GM12878 (cell line): Measurements from ENCODE around the gene DDX5. TPM values are rescaled to one million over a fixed set of nuclear protein-coding genes. Genes with fewer than 3 reads are reported as not detected.
A peak's percentile ranks its signal among the peaks of the same experiment; 100 is the strongest.

Source experiments
- ATAC-seq: fragments of 200-7000 bp; cut with Tn5 transposase; 3 replicates; pipeline ENCODE4 v1.9.1; 2020; ENCODE audit warnings: mild to moderate bottlenecking, moderate library complexity
- BruUV-seq: library from RNA; stranded (reverse); fragments of 400-500 nt; replicated peaks from 2 replicates; lab custom pipeline; 2021; lab: Mats Ljungman, UMichigan
- CTCF ChIA-PET: fragments of 300-600 bp; sonication (Branson Sonifier 250); formaldehyde crosslinking; extraction: SDS; loops from one replicate; lab custom pipeline; 2021; ENCODE audit warnings: inconsistent platforms; lab: Yijun Ruan, JAX
- POLR2A ChIA-PET: fragments of 350-600 bp; formaldehyde crosslinking; extraction: SDS; loops from one replicate; lab custom pipeline; 2021; ENCODE audit warnings: inconsistent platforms; lab: Charles Lee
- RAD21 ChIA-PET: fragments of 300-600 bp; sonication (Branson Sonifier 250); formaldehyde crosslinking; loops from one replicate; lab custom pipeline; 2023; ENCODE audit warnings: antibody characterized with exemption; ENCODE audit not compliant: unreplicated experiment; lab: Charles Lee
- SMC1A ChIA-PET: fragments of 300-600 bp; sonication (Branson Sonifier 250); formaldehyde crosslinking; loops from one replicate; lab custom pipeline; 2023; ENCODE audit not compliant: unreplicated experiment, uncharacterized antibody; lab: Charles Lee
- DNase-seq: peaks from one replicate; pipeline ENCODE4 v3.0.0-alpha.2; 2011; ENCODE audit warnings: low read depth, low spot score
- FAIRE-seq: peaks from 3 replicates; lab custom pipeline; 2011; peaks lifted over from hg19 to GRCh38; lab: Jason Lieb, UNC
- H2AFZ ChIP-seq: 2 replicates; pipeline ENCODE4 v1.6.0; 2011; ENCODE audit warnings: low read depth, low read length, control low read depth; ENCODE audit not compliant: control insufficient read depth
- H3K27ac ChIP-seq: 2 replicates; pipeline ENCODE4 v1.5.1; 2011; ENCODE audit warnings: control low read depth; ENCODE audit not compliant: control insufficient read depth, insufficient read depth
- H3K27me3 ChIP-seq, 2 experiments: replicated peaks in 1 of 2; 2 replicates each; pipeline versions ENCODE4 v1.6.0 to v1.6.1; 2011; ENCODE audit warnings: low read length in 1 of 2; ENCODE audit not compliant: control insufficient read depth in 2 of 2, insufficient read depth in 2 of 2
- H3K36me3 ChIP-seq, 2 experiments: 2 replicates each; pipeline ENCODE4 v1.5.1; 2011; ENCODE audit warnings: low read length in 1 of 2; ENCODE audit not compliant: control insufficient read depth in 2 of 2, insufficient read depth in 2 of 2
- H3K4me1 ChIP-seq: 2 replicates; pipeline ENCODE4 v1.6.1; 2011; ENCODE audit warnings: mild to moderate bottlenecking, low read length, moderate library complexity, mixed read lengths; ENCODE audit not compliant: control insufficient read depth, insufficient read depth
- H3K4me2 ChIP-seq: 2 replicates; pipeline ENCODE4 v1.6.0; 2011; ENCODE audit warnings: control low read depth; ENCODE audit not compliant: control insufficient read depth, insufficient read depth
- H3K4me3 ChIP-seq: fragments of 200-600 bp; sonication (generic); 2 replicates; pipeline ENCODE4 v1.5.1; 2016
- H3K79me2 ChIP-seq: 2 replicates; pipeline ENCODE4 v1.6.0; 2011; ENCODE audit warnings: low read length; ENCODE audit not compliant: control insufficient read depth, insufficient read depth
- H3K9ac ChIP-seq: 2 replicates; pipeline ENCODE4 v1.8.0; 2011; ENCODE audit warnings: low read length, control low read depth, mixed read lengths; ENCODE audit not compliant: control insufficient read depth, insufficient read depth
- H3K9me3 ChIP-seq: replicated peaks from 3 replicates; pipeline ENCODE4 v1.5.1; 2011; ENCODE audit warnings: mild to moderate bottlenecking, low read length; ENCODE audit not compliant: control insufficient read depth, insufficient read depth
- H4K20me1 ChIP-seq: 2 replicates; pipeline ENCODE4 v1.6.0; 2011; ENCODE audit not compliant: control insufficient read depth, insufficient read depth
- BMI1 ChIP-seq: fragments of 450-650 bp; IDR thresholded peaks from 2 replicates; pipeline ENCODE4 v1.6.1; 2016; ENCODE audit warnings: mild to moderate bottlenecking, moderate library complexity, borderline replicate concordance
- BRCA1 ChIP-seq: IDR thresholded peaks from 2 replicates; pipeline ENCODE4 v1.6.1; 2011; ENCODE audit warnings: low read depth, low read length, improper control_type of control experiment
- EED ChIP-seq: sonication (generic); IDR thresholded peaks from 2 replicates; pipeline ENCODE4 v1.6.1; 2016; ENCODE audit warnings: antibody characterized with exemption, low read depth
- IKZF2 ChIP-seq, 2 experiments: fragments of 450-650 bp; IDR thresholded peaks; 2 replicates each; pipeline ENCODE4 v1.6.1; 2017; ENCODE audit warnings: mild to moderate bottlenecking in 2 of 2, moderate library complexity in 2 of 2
- MLLT1 ChIP-seq: fragments of 450-650 bp; IDR thresholded peaks from 2 replicates; pipeline ENCODE4 v1.6.1; 2016; ENCODE audit warnings: mild to moderate bottlenecking
- NBN ChIP-seq: fragments of 450-650 bp; IDR thresholded peaks from 2 replicates; pipeline ENCODE4 v1.6.1; 2016
- NFXL1 ChIP-seq: fragments of 450-650 bp; IDR thresholded peaks from 2 replicates; pipeline ENCODE4 v1.6.1; 2017; ENCODE audit warnings: antibody characterized with exemption, mild to moderate bottlenecking, borderline replicate concordance
- NFYB ChIP-seq: IDR thresholded peaks from 2 replicates; pipeline ENCODE4 v1.6.1; 2011; ENCODE audit warnings: low read depth, mild to moderate bottlenecking, low read length, improper control_type of control experiment, moderate library complexity; ENCODE audit not compliant: insufficient read depth
- RUNX3 ChIP-seq: IDR thresholded peaks from 2 replicates; pipeline ENCODE4 v1.6.1; 2012; ENCODE audit warnings: low read length, inconsistent platforms
- SMAD5 ChIP-seq: IDR thresholded peaks from 2 replicates; pipeline ENCODE4 v1.6.1; 2016; ENCODE audit warnings: antibody characterized with exemption, low read depth
- SP1 ChIP-seq: IDR thresholded peaks from one replicate; pipeline ENCODE4 v1.6.1; 2011; ENCODE audit warnings: low read depth, low read length
- SPI1 ChIP-seq: IDR thresholded peaks from 2 replicates; pipeline ENCODE4 v1.6.1; 2011; ENCODE audit warnings: low read depth, mild to moderate bottlenecking, low read length, moderate library complexity, borderline replicate concordance; ENCODE audit not compliant: insufficient read depth
- SUZ12 ChIP-seq: fragments of 200-600 bp; sonication (generic); IDR thresholded peaks from one replicate; pipeline ENCODE4 v1.6.1; 2018; ENCODE audit warnings: antibody characterized with exemption, mild to moderate bottlenecking; ENCODE audit not compliant: unreplicated experiment
- WGBS: methylation state at CpG from one replicate; pipeline ENCODE4 v1.1.6; 2016; ENCODE audit warnings: low lambda C conversion rate; ENCODE audit not compliant: insufficient replicate concordance, insufficient coverage; ENCODE audit errors: missing lambda C conversion rate; 5-methylcytosine and 5-hydroxymethylcytosine counted together
- in situ Hi-C: fragments of 300-500 bp; cut with MboI; formaldehyde crosslinking; loops from 9 replicates; pipeline ENCODE4 v1.14.3; 2018; ENCODE audit warnings: mixed read lengths
- intact Hi-C: fragments of 100-400 bp; cut with micrococcal nuclease; formaldehyde crosslinking; loops from one replicate; pipeline ENCODE4 v1.14.2; 2022; ENCODE audit not compliant: unreplicated experiment
- polyA plus RNA-seq, 11 experiments: library from polyadenylated mRNA; depleted of rRNA in 4 of 11; unstranded in 6 of 11; stranded (reverse) in 5 of 11; fragments of >200 nt; fragmentation: Nextera tagmentation in 4 of 11; fragmentation: Illumina TruSeq in 1 of 11; extraction: Ambion mirVana in 4 of 11; extraction: Trizol in 1 of 11; gene quantifications; 1 replicate in 1 of 11; 2 replicates in 10 of 11; pipeline versions ENCODE4 v1.2.1 to v1.2.3, GENCODE V29; 2011 to 2016; ENCODE audit warnings: inconsistent platforms in 2 of 11, missing spikeins in 2 of 11, low read depth in 1 of 11
- total RNA-seq, 4 experiments: library from RNA; depleted of rRNA in 3 of 4; stranded (reverse); fragments of >200 nt in 3 of 4; fragmentation: Illumina TruSeq in 1 of 4; extraction: Trizol in 1 of 4; gene quantifications; 2 replicates each; pipeline versions ENCODE4 v1.2.1 to v1.2.3, GENCODE V29; 2013 to 2021
- TF ChIP-seq, protein P1 (sequence below): fragments of 450-650 bp; IDR thresholded peaks from 2 replicates; pipeline ENCODE4 v1.6.1; 2017; ENCODE audit warnings: mild to moderate bottlenecking, moderate library complexity

DDX5 gene
- total and polyA plus RNA-seq, 10 of the 15 experiments (the other 5 are each of a cell fraction or from before 2014, with no cell fraction given), result 257 to 1,423 (median 719) TPM

GRCh38 chr17:64448665-64449512 lies 57.2 kb downstream of the DDX5 start, which contains the start of gene MILR1:
Gene MILR1 (plus strand): TSS chr17:64449115. CDS start chr17:64449169, 54 bp downstream.
- DNase-seq (peak; percentile 77), FAIRE-seq (no peak), ATAC-seq (peak; percentile 96)
- H2AFZ ChIP-seq, result peak within 1 kb of the TSS; percentile 70
- H3K9ac ChIP-seq, result peak within 1 kb of the TSS; percentile 3; the same call in 1 of the 2 replicates
- in situ Hi-C loops, result no loop called here
- 3% methylated on average over 10 of the region's 10 CpGs for WGBS
- no peaks in the 10 kb centered on the region for H3K79me2 ChIP-seq
- H3K27me3 ChIP-seq, result no peaks in the 10 kb centered on the region
- ChIA-PET CTCF (interaction anchor here (0.6 to 3.3 kb wide), 6 partner anchors 8 to 502 kb away, joined by 3 to 26 read pairs (median 4); no protein-coding TSS in a partner anchor), POLR2A (interaction anchor here (0.5 to 1.5 kb wide), 5 partner anchors 16 to 277 kb away, joined by 3 to 5 read pairs (median 3); no protein-coding TSS in a partner anchor), RAD21 (interaction anchor here (0.6 to 1.8 kb wide), 4 partner anchors 29 to 1919 kb away, joined by 3 to 4 read pairs (median 4); partner anchors contain the start of gene POLG2), SMC1A (interaction anchor here (0.8 to 1.2 kb wide), 6 partner anchors 8 to 170 kb away, joined by 3 to 7 read pairs (median 4); no protein-coding TSS in a partner anchor)
- no peaks in the 10 kb centered on the region for H3K36me3 ChIP-seq
- no TSS peak for BruUV-seq
- H3K27ac ChIP-seq, result peak within 1 kb of the TSS; percentile 64
- H3K9me3 ChIP-seq, result no peaks in the 10 kb centered on the region
- peaks cover 4% of the 10 kb centered on the region for H3K4me1 ChIP-seq
- H3K4me3 ChIP-seq, result peak within 1 kb of the TSS; percentile 60; the same call in 1 of the 2 replicates
- intact Hi-C loops, result no loop called here
- no peaks in the 10 kb centered on the region for H4K20me1 ChIP-seq
- H3K4me2 ChIP-seq, result peak within 1 kb of the TSS; percentile 68
- TF ChIP-seq BRCA1, result no peak
- TF ChIP-seq NFYB, result 0 out of 2 replicates have a peak, but pooled peaks have one; percentile 12
- TF ChIP-seq EED, result peak; percentile 71
- no peak for TF ChIP-seq SP1
- TF ChIP-seq NFXL1, result no peak
- TF ChIP-seq NBN, result 0 out of 2 replicates have a peak, but pooled peaks have one; percentile 42
- peak; percentile 71 for TF ChIP-seq RUNX3
- no peak for TF ChIP-seq BMI1
- no peak for TF ChIP-seq SMAD5
- TF ChIP-seq SUZ12, result no peak
- TF ChIP-seq, protein P1, sequence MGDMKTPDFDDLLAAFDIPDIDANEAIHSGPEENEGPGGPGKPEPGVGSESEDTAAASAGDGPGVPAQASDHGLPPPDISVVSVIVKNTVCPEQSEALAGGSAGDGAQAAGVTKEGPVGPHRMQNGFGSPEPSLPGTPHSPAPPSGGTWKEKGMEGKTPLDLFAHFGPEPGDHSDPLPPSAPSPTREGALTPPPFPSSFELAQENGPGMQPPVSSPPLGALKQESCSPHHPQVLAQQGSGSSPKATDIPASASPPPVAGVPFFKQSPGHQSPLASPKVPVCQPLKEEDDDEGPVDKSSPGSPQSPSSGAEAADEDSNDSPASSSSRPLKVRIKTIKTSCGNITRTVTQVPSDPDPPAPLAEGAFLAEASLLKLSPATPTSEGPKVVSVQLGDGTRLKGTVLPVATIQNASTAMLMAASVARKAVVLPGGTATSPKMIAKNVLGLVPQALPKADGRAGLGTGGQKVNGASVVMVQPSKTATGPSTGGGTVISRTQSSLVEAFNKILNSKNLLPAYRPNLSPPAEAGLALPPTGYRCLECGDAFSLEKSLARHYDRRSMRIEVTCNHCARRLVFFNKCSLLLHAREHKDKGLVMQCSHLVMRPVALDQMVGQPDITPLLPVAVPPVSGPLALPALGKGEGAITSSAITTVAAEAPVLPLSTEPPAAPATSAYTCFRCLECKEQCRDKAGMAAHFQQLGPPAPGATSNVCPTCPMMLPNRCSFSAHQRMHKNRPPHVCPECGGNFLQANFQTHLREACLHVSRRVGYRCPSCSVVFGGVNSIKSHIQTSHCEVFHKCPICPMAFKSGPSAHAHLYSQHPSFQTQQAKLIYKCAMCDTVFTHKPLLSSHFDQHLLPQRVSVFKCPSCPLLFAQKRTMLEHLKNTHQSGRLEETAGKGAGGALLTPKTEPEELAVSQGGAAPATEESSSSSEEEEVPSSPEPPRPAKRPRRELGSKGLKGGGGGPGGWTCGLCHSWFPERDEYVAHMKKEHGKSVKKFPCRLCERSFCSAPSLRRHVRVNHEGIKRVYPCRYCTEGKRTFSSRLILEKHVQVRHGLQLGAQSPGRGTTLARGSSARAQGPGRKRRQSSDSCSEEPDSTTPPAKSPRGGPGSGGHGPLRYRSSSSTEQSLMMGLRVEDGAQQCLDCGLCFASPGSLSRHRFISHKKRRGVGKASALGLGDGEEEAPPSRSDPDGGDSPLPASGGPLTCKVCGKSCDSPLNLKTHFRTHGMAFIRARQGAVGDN, result no peak
- TF ChIP-seq MLLT1, result peak; percentile 57; the same call in 1 of the 2 replicates
- TF ChIP-seq IKZF2 (IDR thresholded peaks at IDR 0.05), result peak; percentile 57 to 72; a peak in 2 of 4 replicates
- TF ChIP-seq SPI1, result peak; percentile 80
